AG10803 (cell line): ENCODE results near the gene ADNP.
A peak's percentile ranks its signal among the peaks of the same experiment; 100 is the strongest.

Experiments used
- DNase-seq: peaks from one replicate; pipeline ENCODE4 v3.0.0; 2010; ENCODE audit warnings: low read depth
- H3K4me3 ChIP-seq: 2 replicates; pipeline ENCODE4 v1.5.1; 2011; ENCODE audit warnings: mild to moderate bottlenecking, low read length, control low read depth
- CTCF ChIP-seq: conservative IDR thresholded peaks from 2 replicates; pipeline ENCODE4 v1.5.1; 2011; ENCODE audit warnings: mild to moderate bottlenecking, low read length, control low read depth, inconsistent platforms

ADNP gene

GRCh38 chr20:50930976-50931305, 296 bp downstream of the ADNP start:
- DNase-seq = no peak
- TF ChIP-seq CTCF = no peak
- peak overlapping the region; percentile 66 for H3K4me3 ChIP-seq

GRCh38 chr20:50930139-50930975, 880 bp downstream of the ADNP start:
- DNase-seq = no peak
- H3K4me3 ChIP-seq = peak overlapping the region; percentile 66
- TF ChIP-seq CTCF = no peak

- TF ChIP-seq CTCF = peak; percentile 93
Observed at GRCh38 chr20:50929299-50930138, 1.7 kb downstream of the ADNP start.

GRCh38 chr20:50928469-50928868, 2.8 kb downstream of the ADNP start:
- peak overlapping the region; percentile 66 for H3K4me3 ChIP-seq
- DNase-seq = no peak
- TF ChIP-seq CTCF = peak; percentile 10; the same call in 1 of the 2 replicates

More at GRCh38 chr20:50929299-50930138, 1.7 kb downstream of the ADNP start:
- DNase-seq = peak; percentile 95
- peak overlapping the region; percentile 66 for H3K4me3 ChIP-seq

- no peak for TF ChIP-seq CTCF
- DNase-seq = no peak
- no peak overlapping the region for H3K4me3 ChIP-seq
Observed at GRCh38 chr20:50926530-50926929, 4.7 kb downstream of the ADNP start.

- H3K4me3 ChIP-seq = no peak overlapping the region
- DNase-seq = peak; percentile 60
- no peak for TF ChIP-seq CTCF
Observed at GRCh38 chr20:50924261-50924920, 6.8 kb downstream of the ADNP start.
